ENCODE measurements around the gene GET3.

GET3 gene

GRCh38 chr19:12782424-12783290 is 45.4 kb downstream of the GET3 start:
- DNase-seq: peak; percentile 86

GRCh38 chr19:12783291-12783848 is 46.1 kb downstream of the GET3 start:
- DNase-seq: peak; percentile 58

GRCh38 chr19:12783849-12784393 is 46.6 kb downstream of the GET3 start:
- DNase-seq: no peak

- DNase-seq: no peak
These were observed 47.1 kb downstream of the GET3 start for GRCh38 chr19:12784394-12784870.

- DNase-seq: no peak
These were observed 47.7 kb downstream of the GET3 start for GRCh38 chr19:12784871-12785430.

GRCh38 chr19:12785431-12786031 is 48.2 kb downstream of the GET3 start:
- no peak for DNase-seq

GRCh38 chr19:12786141-12786870 is 49.0 kb downstream of the GET3 start:
- DNase-seq: no peak

GRCh38 chr19:12786952-12787351 is 49.7 kb downstream of the GET3 start:
- DNase-seq: no peak

- DNase-seq: no peak
These were observed 50.2 kb downstream of the GET3 start for GRCh38 chr19:12787458-12787857.

- no peak for DNase-seq
These were observed 50.9 kb downstream of the GET3 start for GRCh38 chr19:12788042-12788681.

GRCh38 chr19:12788682-12789097 is 51.4 kb downstream of the GET3 start:
- DNase-seq: peak; percentile 43

- DNase-seq: peak; percentile 49
These were observed 52.0 kb downstream of the GET3 start for GRCh38 chr19:12789098-12789903.

GRCh38 chr19:12789904-12790619 is 52.8 kb downstream of the GET3 start:
- peak; percentile 93 for DNase-seq

- DNase-seq: no peak
These were observed 53.5 kb downstream of the GET3 start for GRCh38 chr19:12790628-12791344.

- DNase-seq: peak; percentile 93
These were observed 54.2 kb downstream of the GET3 start, which contains the start of gene JUNB for GRCh38 chr19:12791345-12792050. TSS of gene JUNB (plus strand) at chr19:12791486. CDS start at chr19:12791772, 286 bp downstream.

GRCh38 chr19:12792051-12792852 is 55.0 kb downstream of the GET3 start:
- peak; percentile 67 for DNase-seq

GRCh38 chr19:12792853-12793289 is 55.6 kb downstream of the GET3 start:
- no peak for DNase-seq
